RWPE2 (cell line): Measurements from ENCODE around the gene BRD1.

Source experiments
- ATAC-seq: fragments of 200-7000 bp; cut with Tn5 transposase; 3 replicates; pipeline ENCODE4 v1.9.1; 2021; ENCODE audit warnings: low read depth
- DNase-seq: peaks from one replicate; pipeline ENCODE4 v3.0.0-alpha.2; 2020; ENCODE audit warnings: low spot score
- H3K27ac ChIP-seq: fragments of 450-650 bp; 2 replicates; pipeline ENCODE4 v1.5.1; 2017; ENCODE audit warnings: mild to moderate bottlenecking; ENCODE audit not compliant: poor library complexity, severe bottlenecking
- H3K27me3 ChIP-seq: fragments of 250-450 bp; sonication (Bioruptor Pico); 2 replicates; pipeline ENCODE4 v1.5.1; 2021; ENCODE audit warnings: mild to moderate bottlenecking, moderate library complexity; ENCODE audit not compliant: insufficient read depth, poor library complexity, severe bottlenecking
- H3K36me3 ChIP-seq: fragments of 250-450 bp; sonication (Bioruptor Pico); 2 replicates; pipeline ENCODE4 v1.5.1; 2020; ENCODE audit warnings: low read depth, mild to moderate bottlenecking, moderate library complexity
- H3K4me1 ChIP-seq: fragments of 250-450 bp; sonication (Bioruptor Pico); 2 replicates; pipeline ENCODE4 v1.5.1; 2021; ENCODE audit warnings: mild to moderate bottlenecking, moderate library complexity; ENCODE audit not compliant: insufficient read depth, poor library complexity, severe bottlenecking
- H3K4me3 ChIP-seq: fragments of 250-450 bp; sonication (Bioruptor Pico); 2 replicates; pipeline ENCODE4 v1.5.1; 2021; ENCODE audit warnings: mild to moderate bottlenecking, moderate library complexity; ENCODE audit not compliant: severe bottlenecking
- H3K9me3 ChIP-seq: fragments of 250-450 bp; sonication (Bioruptor Pico); 2 replicates; pipeline ENCODE4 v1.5.1; 2021; ENCODE audit warnings: mild to moderate bottlenecking, moderate library complexity; ENCODE audit not compliant: severe bottlenecking
- TF ChIP-seq, protein P1 (sequence below): fragments of 450-650 bp; IDR thresholded peaks from one replicate; pipeline ENCODE4 v1.5.1; 2017; ENCODE audit warnings: mild to moderate bottlenecking, moderate library complexity; ENCODE audit not compliant: poor library complexity, severe bottlenecking

Gene BRD1

DNA sequence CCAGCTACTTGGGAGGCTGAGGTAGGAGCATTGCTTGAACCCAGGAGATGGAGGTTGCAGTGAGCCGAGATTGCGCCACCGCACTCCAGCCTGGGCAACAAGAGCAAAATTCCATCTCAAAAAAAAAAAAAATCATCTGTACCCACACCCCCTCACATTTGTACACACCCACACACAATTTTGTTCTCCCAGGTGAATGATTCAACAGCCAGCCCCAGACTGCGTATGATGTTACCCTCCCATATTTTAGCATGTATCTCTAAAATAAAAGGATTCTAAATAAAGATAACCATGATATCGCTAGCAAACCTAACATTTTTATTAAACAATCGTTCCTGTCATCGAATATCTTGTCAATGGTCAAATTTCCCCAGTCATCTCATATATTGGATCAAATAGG lies 65.8 kb downstream of the BRD1 start:
- Histone ChIP-seq H3K4me3 (no peak overlapping the region), H3K27ac (no peak overlapping the region), H3K27me3 (no peaks in the 10 kb centered on the region), H3K4me1 (no peaks in the 10 kb centered on the region), H3K36me3 (no peaks in the 10 kb centered on the region), H3K9me3 (peaks cover under 1% of the 10 kb centered on the region)
- TF ChIP-seq, protein P1, sequence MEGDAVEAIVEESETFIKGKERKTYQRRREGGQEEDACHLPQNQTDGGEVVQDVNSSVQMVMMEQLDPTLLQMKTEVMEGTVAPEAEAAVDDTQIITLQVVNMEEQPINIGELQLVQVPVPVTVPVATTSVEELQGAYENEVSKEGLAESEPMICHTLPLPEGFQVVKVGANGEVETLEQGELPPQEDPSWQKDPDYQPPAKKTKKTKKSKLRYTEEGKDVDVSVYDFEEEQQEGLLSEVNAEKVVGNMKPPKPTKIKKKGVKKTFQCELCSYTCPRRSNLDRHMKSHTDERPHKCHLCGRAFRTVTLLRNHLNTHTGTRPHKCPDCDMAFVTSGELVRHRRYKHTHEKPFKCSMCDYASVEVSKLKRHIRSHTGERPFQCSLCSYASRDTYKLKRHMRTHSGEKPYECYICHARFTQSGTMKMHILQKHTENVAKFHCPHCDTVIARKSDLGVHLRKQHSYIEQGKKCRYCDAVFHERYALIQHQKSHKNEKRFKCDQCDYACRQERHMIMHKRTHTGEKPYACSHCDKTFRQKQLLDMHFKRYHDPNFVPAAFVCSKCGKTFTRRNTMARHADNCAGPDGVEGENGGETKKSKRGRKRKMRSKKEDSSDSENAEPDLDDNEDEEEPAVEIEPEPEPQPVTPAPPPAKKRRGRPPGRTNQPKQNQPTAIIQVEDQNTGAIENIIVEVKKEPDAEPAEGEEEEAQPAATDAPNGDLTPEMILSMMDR, result no peak
- ATAC-seq (no peak), DNase-seq (no peak)

DNA sequence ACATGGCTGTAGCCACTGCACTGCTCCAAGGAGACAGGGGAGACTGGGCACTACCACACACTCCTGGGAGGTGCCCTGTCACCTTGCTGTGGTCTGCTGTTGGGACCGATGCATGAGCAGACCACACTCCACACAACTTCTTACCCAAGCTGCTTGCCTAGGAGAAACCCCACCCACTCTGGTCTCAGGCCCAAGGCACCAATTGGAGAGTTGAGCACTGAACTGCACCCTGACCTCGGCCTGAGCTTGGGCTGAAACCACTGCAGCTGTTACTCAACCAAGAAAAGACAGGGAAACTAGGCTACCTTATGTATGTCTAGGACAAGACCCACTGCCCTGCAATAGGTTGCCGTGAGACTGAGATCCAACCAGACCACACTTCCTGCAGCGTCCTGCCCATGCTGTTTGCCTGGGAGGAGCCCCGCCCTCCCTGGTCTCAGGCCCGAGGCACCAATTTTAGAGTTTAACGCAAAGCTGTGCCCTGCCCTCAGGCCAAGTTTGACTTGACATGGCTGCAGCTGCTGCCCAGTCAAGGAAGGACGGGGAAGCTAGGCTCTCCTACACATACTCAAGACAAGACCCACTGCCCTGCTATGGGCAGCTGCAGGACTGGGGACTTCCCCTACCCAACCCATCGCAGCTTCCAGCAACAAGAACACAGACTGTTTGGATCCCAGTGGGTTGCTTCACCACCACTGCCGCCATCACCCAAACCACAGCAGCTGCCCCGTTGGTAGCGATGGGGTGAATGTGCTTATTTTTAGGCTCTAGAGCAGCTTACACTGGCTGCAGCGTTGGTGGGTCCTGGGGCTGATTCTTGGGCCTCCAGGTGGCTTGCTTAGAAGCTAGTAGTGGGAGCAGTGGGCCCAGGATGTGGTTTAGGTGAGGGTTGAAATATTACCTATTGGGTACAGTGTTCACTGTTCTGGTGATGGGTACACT lies 66.8 kb downstream of the BRD1 start:
- Histone ChIP-seq H3K36me3 (no peaks in the 10 kb centered on the region), H3K9me3 (no peaks in the 10 kb centered on the region), H3K27me3 (no peaks in the 10 kb centered on the region), H3K4me1 (no peaks in the 10 kb centered on the region), H3K4me3 (no peak overlapping the region), H3K27ac (no peak overlapping the region)
- TF ChIP-seq, protein P1, result no peak
- ATAC-seq, result no peak
- no peak for DNase-seq

DNA sequence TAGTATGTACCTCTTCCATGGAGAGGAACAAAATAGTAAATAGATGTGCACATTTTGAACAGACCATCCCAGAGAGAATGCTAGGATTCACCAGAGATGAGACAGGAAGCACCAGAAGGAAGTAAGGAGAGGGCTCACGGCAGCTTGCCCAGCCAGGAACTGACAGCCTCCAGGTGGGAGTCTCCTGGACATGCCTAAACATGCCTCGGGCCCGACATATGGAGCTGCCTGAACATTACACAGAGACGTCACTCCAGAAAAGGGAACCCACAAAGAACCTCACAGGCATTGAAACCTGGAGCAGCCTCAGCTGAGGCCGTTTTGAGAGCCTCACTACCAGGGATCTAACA lies 67.4 kb downstream of the BRD1 start:
- DNase-seq, result no peak
- no peak overlapping the region for H3K27ac ChIP-seq

DNA sequence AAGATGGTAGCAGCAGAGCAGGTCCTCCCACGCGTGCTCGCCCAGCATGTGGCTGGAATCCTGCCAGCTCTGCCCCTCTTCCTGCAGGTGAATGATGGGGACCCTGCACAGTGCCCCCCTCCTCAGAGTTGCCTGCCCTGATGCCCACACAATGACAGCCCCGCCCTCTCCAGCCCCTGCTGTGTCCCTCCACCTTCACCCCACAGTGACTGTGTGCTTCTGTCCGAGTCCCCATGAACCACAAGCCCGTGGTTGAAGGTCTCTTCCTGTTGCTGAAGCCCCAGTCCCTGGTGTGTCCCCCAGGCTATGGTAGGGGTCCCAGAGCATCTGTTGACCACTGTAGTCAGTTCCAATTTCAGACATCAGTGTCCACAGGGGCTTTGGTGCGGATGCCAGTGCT lies 71.0 kb downstream of the BRD1 start:
- H3K27me3 ChIP-seq, result no peaks in the 10 kb centered on the region
- no peaks in the 10 kb centered on the region for H3K9me3 ChIP-seq
- no peaks in the 10 kb centered on the region for H3K36me3 ChIP-seq
- DNase-seq, result peak; percentile 44
- no peak for ATAC-seq
- no peak overlapping the region for H3K27ac ChIP-seq
- H3K4me3 ChIP-seq, result no peak overlapping the region
- TF ChIP-seq, protein P1, result no peak
- H3K4me1 ChIP-seq, result no peaks in the 10 kb centered on the region

More for the DNA sequence above, 67.4 kb downstream of the BRD1 start:
- Histone ChIP-seq H3K4me3 (no peak overlapping the region), H3K9me3 (no peaks in the 10 kb centered on the region), H3K27me3 (no peaks in the 10 kb centered on the region), H3K4me1 (no peaks in the 10 kb centered on the region), H3K36me3 (no peaks in the 10 kb centered on the region)
- TF ChIP-seq, protein P1, result no peak
- ATAC-seq, result no peak

DNA sequence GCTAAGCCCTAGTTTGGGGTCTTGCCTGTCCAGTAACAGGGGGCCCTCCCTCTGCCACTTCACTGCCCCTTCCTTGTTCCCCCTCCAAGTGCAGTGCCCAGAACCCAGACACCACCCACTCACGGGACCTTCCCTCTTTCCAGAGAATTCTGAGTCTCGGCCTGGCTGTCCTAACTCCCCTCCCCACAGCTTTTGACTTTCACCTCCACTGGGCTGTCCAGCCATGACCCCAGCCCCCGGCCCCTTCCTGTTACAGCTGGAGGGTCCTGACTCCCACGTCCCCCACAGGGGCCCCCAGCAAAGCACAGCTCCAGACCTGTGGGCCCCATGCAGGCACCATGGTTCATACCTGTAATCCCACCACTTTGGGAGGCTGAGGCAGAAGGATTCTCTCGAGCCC lies 71.5 kb downstream of the BRD1 start:
- DNase-seq (peak; percentile 34), ATAC-seq (no peak)
- no peak overlapping the region for H3K27ac ChIP-seq
- no peak overlapping the region for H3K4me3 ChIP-seq
- TF ChIP-seq, protein P1, result no peak
- no peaks in the 10 kb centered on the region for H3K27me3 ChIP-seq
- H3K36me3 ChIP-seq, result no peaks in the 10 kb centered on the region
- no peaks in the 10 kb centered on the region for H3K4me1 ChIP-seq
- no peaks in the 10 kb centered on the region for H3K9me3 ChIP-seq
